Smooth muscle cell (in vitro differentiated cells): Measurements from ENCODE around the gene SLC2A10. TPM values are rescaled to one million over a fixed set of nuclear protein-coding genes. Genes with fewer than 3 reads are reported as not detected.

Source experiments
- DNase-seq: peaks from one replicate; lab custom pipeline; 2025; ENCODE audit not compliant: unreplicated experiment; lab: John Stamatoyannopoulos, UW
- H2AFZ ChIP-seq: fragments of 200-600 bp; sonication (generic); 2 replicates; pipeline ENCODE4 v1.6.0; 2016; ENCODE audit warnings: antibody characterized with exemption, low read depth, mild to moderate bottlenecking
- H3F3A ChIP-seq: fragments of 200-600 bp; sonication (generic); 2 replicates; pipeline ENCODE4 v1.6.0; 2017; ENCODE audit warnings: antibody characterized with exemption, low read depth
- H3K27ac ChIP-seq: fragments of 200-600 bp; sonication (generic); 2 replicates; pipeline ENCODE4 v1.5.1; 2016; ENCODE audit warnings: low read depth, mild to moderate bottlenecking
- H3K27me3 ChIP-seq: fragments of 200-600 bp; sonication (generic); 2 replicates; pipeline ENCODE4 v1.6.1; 2016; ENCODE audit warnings: low read depth, mild to moderate bottlenecking
- H3K36me3 ChIP-seq: fragments of 200-600 bp; sonication (generic); 2 replicates; pipeline ENCODE4 v1.5.1; 2016; ENCODE audit warnings: low read depth
- H3K4me1 ChIP-seq: fragments of 200-600 bp; sonication (generic); 2 replicates; pipeline ENCODE4 v1.5.1; 2016; ENCODE audit warnings: low read depth
- H3K4me2 ChIP-seq: fragments of 200-600 bp; sonication (generic); 2 replicates; pipeline ENCODE4 v1.6.0; 2016; ENCODE audit warnings: mild to moderate bottlenecking
- H3K4me3 ChIP-seq: fragments of 200-600 bp; sonication (generic); 2 replicates; pipeline ENCODE4 v1.5.1; 2016; ENCODE audit warnings: mild to moderate bottlenecking
- H3K79me2 ChIP-seq: fragments of 200-600 bp; sonication (generic); 2 replicates; pipeline ENCODE4 v1.6.0; 2016; ENCODE audit warnings: low read depth, mild to moderate bottlenecking
- H3K9ac ChIP-seq: fragments of 200-600 bp; sonication (generic); 2 replicates; pipeline ENCODE4 v1.6.0; 2016; ENCODE audit warnings: low read depth
- H3K9me3 ChIP-seq: fragments of 200-600 bp; sonication (generic); replicated peaks from 2 replicates; pipeline ENCODE4 v1.5.1; 2016; ENCODE audit warnings: low read depth
- H4K20me1 ChIP-seq: fragments of 200-600 bp; sonication (generic); 2 replicates; pipeline ENCODE4 v1.6.0; 2016; ENCODE audit warnings: low read depth
- CTCF ChIP-seq: fragments of 200-600 bp; sonication (generic); IDR thresholded peaks from 2 replicates; pipeline ENCODE4 v1.5.1; 2017; ENCODE audit warnings: borderline replicate concordance, mild to moderate bottlenecking, antibody characterized with exemption; ENCODE audit not compliant: insufficient read depth, poor library complexity, severe bottlenecking
- WGBS: methylation state at CpG from one replicate; pipeline ENCODE4 v1.1.7; 2016; ENCODE audit warnings: low lambda C conversion rate; 5-methylcytosine and 5-hydroxymethylcytosine counted together
- polyA plus RNA-seq: library from polyadenylated mRNA; unstranded; fragments of >200 nt; fragmentation: Nextera tagmentation; extraction: Ambion mirVana; gene quantifications from 2 replicates; pipeline ENCODE4 v1.2.1, GENCODE V29; 2016
- total RNA-seq: library from RNA; depleted of rRNA; stranded (reverse); fragments of >200 nt; gene quantifications from 2 replicates; pipeline ENCODE4 v1.2.3, GENCODE V29; 2014

Gene SLC2A10
- total and polyA plus RNA-seq, 2 experiments from 2014 or later = 40.5 to 43.7 TPM

DNA sequence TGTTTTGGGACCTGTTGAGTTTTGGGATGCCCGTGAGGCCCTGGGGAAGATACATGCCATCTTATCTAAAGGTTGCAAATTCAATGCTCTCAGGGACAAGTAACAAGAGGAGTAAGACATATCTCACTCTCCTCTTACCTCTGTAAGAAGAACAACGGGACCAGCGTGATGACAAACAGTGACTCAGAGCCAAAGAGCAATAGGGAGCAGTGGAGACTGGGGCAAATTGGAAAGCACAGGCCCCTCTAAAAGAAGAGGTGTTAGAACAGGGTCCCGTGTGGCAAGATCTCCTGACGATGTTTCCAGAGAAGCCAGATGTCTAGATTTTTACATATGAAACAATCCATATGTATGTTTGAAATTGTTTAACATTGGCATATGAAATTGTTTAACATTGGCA is 31.8 kb upstream of the SLC2A10 start:
- H3K79me2 ChIP-seq = peaks cover 12% of the 10 kb centered on the region
- no peak overlapping the region for H3K27ac ChIP-seq
- H3K9ac ChIP-seq = no peak overlapping the region
- H3K36me3 ChIP-seq = no peaks in the 10 kb centered on the region
- H3K4me3 ChIP-seq = no peak overlapping the region
- no peaks in the 10 kb centered on the region for H3K9me3 ChIP-seq
- no peak overlapping the region for H2AFZ ChIP-seq
- WGBS = 93% methylated on average over 5 of the region's 5 CpGs
- no peak overlapping the region for H3K4me2 ChIP-seq
- DNase-seq = no peak
- no peaks in the 10 kb centered on the region for H3F3A ChIP-seq
- H4K20me1 ChIP-seq = peaks cover 24% of the 10 kb centered on the region
- H3K4me1 ChIP-seq = peaks cover 10% of the 10 kb centered on the region
- TF ChIP-seq CTCF = no peak
- H3K27me3 ChIP-seq = no peaks in the 10 kb centered on the region

- Histone ChIP-seq H3K4me3 (no peak overlapping the region), H3F3A (no peaks in the 10 kb centered on the region), H3K79me2 (peaks cover 21% of the 10 kb centered on the region), H3K4me2 (no peak overlapping the region), H3K4me1 (peaks cover 20% of the 10 kb centered on the region), H4K20me1 (peaks cover 27% of the 10 kb centered on the region), H3K9ac (no peak overlapping the region), H2AFZ (no peak overlapping the region), H3K9me3 (no peaks in the 10 kb centered on the region), H3K27me3 (no peaks in the 10 kb centered on the region), H3K27ac (no peak overlapping the region), H3K36me3 (no peaks in the 10 kb centered on the region)
- no peak for TF ChIP-seq CTCF
- 96% methylated on average over 4 of the region's 4 CpGs for WGBS
- DNase-seq = no peak
These were observed 30.9 kb upstream of the SLC2A10 start for GRCh38 chr20:46678516-46678915.

DNA sequence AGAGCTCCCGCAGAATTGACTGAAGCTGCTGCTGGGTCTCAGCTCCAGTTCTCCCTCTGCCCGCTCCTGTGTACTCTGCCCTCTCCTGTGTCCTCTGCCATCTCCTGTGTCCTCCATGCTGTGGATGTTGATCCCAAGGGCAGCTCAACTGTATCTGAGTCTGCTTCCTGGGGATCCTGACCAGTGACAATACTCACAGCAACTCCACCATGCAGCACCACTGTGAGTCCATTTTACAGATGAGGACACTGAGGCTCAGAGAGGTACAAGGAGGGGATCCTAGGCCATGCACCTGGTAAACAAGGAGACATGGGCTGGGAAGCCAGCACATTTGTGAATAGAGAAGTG is 28.8 kb upstream of the SLC2A10 start:
- DNase-seq = no peak
- no peaks in the 10 kb centered on the region for H3K9me3 ChIP-seq
- H3K36me3 ChIP-seq = no peaks in the 10 kb centered on the region
- H3K4me1 ChIP-seq = peaks cover 23% of the 10 kb centered on the region
- H4K20me1 ChIP-seq = peaks cover 27% of the 10 kb centered on the region
- H3K27me3 ChIP-seq = no peaks in the 10 kb centered on the region
- H3K27ac ChIP-seq = no peak overlapping the region
- H2AFZ ChIP-seq = no peak overlapping the region
- 94% methylated on average over 2 of the region's 2 CpGs for WGBS
- no peak overlapping the region for H3K9ac ChIP-seq
- H3K4me3 ChIP-seq = no peak overlapping the region
- no peak overlapping the region for H3K4me2 ChIP-seq
- H3F3A ChIP-seq = peaks cover 10% of the 10 kb centered on the region
- H3K79me2 ChIP-seq = peaks cover 34% of the 10 kb centered on the region
- no peak for TF ChIP-seq CTCF

DNA sequence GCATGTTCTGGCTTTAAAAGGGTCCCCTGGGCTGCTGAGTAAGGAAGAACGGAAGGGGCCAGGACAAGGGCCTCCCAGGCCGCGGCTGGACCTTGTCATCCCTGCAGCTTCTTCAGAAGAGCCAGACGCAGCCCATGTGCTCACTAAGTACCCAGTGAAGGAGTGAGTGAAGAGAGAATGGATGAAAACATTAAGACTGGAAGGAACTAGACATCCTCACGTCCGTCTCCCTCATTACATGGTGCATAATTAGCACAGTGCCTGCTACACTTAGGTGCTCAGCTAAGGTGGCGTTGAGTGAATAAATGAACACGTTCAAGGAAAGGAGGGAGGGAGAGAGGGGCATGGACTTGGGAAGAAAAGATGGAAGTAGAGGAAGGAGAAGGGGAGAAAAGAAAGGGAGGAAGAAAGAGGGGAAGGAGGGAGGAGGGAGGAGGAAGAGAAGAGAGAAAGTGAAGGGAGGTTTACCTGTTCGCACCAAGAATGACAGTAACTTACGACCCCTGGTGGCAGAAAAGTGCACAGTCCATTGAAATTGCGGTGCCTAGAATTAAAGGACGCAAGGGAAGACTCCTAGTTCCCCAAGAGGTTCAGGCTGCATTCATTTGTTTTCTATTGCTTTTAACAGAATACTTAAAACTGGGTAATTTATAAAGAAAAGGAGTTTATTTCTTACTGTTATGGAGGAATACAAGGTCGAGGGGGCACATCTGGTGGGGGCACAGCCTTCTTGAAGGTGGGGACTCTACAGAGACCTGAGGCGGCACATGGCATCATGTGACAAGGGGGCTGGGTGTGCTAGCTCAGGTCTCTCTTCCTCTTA is 28.2 kb upstream of the SLC2A10 start:
- Histone ChIP-seq H3K4me2 (no peak overlapping the region), H3K9me3 (no peaks in the 10 kb centered on the region), H3K27me3 (no peaks in the 10 kb centered on the region), H2AFZ (no peak overlapping the region), H3K36me3 (no peaks in the 10 kb centered on the region), H3K4me3 (no peak overlapping the region), H3K9ac (no peak overlapping the region), H3K4me1 (peaks cover 23% of the 10 kb centered on the region), H4K20me1 (peaks cover 27% of the 10 kb centered on the region), H3K27ac (no peak overlapping the region), H3K79me2 (peaks cover 39% of the 10 kb centered on the region), H3F3A (peaks cover 11% of the 10 kb centered on the region)
- WGBS = 56% methylated on average over 14 of the region's 14 CpGs
- DNase-seq = no peak
- TF ChIP-seq CTCF = peak; percentile 70
